Measurements from ENCODE around the gene RASGEF1B.
"Not testable (repeated sequence)": the region's sequence is repeated elsewhere in the genome, so short reads cannot be mapped to it uniquely, and the experiment has no call there.

RASGEF1B gene

DNA sequence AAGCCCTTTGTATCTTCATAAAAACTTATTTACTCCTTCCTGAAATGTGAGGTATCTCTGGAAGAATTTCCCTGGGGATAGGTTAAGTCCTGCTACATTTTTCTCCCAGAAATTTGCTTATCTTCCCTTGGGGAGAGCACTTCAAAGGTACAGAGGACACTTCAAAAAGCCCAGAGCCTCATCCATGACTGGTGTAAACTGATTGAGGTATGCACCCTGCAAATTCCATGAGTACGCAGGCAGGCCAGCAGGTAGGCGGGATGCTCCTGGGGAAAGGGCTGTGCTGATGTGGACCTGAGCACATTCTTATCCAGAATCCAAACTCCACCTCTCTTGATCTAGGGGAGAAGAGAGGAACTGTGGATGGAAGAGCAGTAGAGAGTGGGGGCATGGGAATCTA lies 26.3 kb upstream of the RASGEF1B start:
- no peak for DNase-seq

DNA sequence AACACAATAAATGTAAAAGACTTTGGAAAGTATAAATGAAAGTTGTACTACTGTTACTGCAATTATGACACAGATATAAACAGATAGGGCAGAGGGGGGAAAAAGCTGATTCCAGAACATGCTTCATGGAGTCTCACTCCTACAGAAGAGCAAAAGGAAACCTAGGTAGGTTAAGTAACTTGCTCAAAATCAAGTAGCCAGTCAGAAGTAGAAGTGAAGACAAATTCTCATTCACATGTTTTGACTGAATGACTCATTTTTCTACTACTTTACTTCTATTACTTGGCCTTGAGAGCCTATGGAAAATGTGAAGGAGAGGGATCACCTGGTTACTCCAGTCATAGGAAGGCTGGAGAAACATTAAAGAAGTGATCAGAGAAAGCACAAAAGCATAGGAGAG lies 23.6 kb upstream of the RASGEF1B start:
- no peak for DNase-seq

- no peak for DNase-seq
These were observed 22.3 kb upstream of the RASGEF1B start for GRCh38 chr4:81494031-81494431.

DNA sequence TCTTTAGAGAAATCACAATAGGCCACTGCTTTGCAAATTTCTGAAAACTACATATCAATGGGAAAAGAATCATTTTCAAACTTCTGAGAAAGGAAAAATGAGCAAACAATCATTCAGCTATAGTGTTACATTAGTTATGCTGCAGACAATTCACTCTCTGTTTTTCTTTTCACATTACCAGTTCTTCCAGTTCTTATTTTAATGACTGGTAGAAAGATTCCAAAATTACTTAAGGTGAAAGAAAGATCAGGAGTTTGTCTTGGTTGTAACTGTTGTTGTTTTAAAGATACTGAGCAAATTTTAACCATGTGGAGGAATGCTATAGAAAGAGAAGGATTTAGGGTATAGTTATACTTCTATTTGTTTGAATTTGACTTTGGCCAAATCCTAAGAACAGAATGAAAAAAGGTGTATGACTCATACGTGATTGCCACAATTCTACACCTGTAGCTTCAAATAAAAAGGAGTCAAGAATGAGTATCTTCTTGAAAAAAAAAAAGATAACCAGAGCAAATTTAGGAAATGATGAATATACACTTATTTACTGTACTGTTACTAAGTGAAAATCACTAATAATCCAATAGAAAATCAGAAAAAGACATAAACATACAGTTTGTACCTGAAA lies 21.0 kb upstream of the RASGEF1B start:
- DNase-seq, result no peak

DNA sequence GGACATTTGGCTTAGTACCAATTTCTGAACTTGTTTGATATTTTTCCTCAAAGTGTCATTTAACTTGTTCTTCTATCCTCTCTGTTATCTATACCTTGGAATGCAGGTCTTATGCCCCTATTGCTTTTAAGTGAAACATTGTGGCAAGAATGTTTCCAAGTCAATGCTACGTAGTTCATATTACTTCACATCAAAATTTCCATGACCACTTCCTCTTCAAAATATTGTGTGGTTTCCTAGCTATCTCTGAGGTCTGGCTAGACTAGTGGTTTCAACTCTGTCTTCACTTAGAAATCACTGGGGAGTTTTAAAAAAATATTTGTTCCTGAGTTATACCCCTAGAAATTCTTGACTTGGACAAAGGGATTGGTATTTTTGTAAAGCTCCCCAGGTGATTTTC lies 20.2 kb upstream of the RASGEF1B start:
- no peak for DNase-seq

DNA sequence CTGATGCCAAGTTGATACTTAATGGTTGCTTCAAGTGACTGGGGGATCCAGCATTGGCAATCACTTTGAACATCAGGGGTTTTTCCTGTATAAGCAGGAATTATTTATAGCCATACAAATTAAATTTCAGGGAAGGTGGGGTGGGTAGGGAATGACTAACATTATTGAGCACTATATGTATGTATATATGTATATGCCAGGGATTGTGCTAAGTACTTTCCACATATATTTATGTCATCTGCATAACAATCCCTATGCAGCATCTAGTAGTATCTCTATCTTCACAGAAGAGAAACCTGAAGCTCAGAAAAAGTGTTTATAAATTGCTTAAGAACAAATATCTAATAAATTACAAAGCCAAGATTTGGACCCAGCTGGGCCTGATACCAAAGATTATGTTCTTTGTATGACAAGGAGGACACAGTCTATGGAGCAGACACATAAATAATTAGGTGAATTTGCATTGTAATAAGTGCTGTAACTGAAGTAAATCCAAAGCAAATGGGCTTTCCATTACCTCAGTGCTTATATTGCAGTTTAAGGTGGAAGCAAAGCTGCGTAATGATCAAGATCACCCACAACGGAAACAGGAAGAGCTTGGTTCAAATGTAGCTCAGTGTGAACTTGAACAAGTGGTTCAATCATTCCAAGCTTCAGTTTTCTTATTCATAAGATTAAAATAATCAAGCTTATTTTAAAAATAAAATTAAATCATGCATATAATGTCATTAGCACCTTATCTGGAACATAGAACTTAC lies 18.9 kb upstream of the RASGEF1B start:
- DNase-seq, result no peak

GRCh38 chr4:81486502-81486901 lies 14.8 kb upstream of the RASGEF1B start:
- no peak for DNase-seq

- DNase-seq, result no peak
These were observed 13.7 kb upstream of the RASGEF1B start for GRCh38 chr4:81485310-81485980.

DNA sequence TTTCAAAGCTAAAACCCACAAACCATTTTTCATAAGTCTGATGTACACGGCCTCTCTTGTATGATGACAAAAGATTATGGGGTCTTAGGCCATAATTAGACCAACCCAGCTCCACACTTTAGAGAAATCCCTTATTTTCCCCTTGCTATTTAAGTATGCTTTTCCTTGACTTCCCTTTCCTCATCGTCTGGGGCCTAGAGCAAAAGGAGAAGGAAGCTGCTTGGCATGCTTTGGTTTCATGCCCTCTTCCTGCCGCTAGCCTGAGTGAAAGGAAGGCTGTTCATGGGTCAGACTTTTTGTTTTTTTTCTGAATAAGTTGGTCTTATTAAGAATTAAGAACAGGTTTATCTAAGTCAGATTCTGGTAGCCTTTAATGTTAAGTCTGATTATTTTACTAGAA lies 10.6 kb upstream of the RASGEF1B start:
- no peak for DNase-seq

- DNase-seq, result no peak
These were observed 9.4 kb upstream of the RASGEF1B start for GRCh38 chr4:81481151-81481550.

- DNase-seq, result not testable (repeated sequence)
These were observed 7.9 kb upstream of the RASGEF1B start for GRCh38 chr4:81479573-81479972.

DNA sequence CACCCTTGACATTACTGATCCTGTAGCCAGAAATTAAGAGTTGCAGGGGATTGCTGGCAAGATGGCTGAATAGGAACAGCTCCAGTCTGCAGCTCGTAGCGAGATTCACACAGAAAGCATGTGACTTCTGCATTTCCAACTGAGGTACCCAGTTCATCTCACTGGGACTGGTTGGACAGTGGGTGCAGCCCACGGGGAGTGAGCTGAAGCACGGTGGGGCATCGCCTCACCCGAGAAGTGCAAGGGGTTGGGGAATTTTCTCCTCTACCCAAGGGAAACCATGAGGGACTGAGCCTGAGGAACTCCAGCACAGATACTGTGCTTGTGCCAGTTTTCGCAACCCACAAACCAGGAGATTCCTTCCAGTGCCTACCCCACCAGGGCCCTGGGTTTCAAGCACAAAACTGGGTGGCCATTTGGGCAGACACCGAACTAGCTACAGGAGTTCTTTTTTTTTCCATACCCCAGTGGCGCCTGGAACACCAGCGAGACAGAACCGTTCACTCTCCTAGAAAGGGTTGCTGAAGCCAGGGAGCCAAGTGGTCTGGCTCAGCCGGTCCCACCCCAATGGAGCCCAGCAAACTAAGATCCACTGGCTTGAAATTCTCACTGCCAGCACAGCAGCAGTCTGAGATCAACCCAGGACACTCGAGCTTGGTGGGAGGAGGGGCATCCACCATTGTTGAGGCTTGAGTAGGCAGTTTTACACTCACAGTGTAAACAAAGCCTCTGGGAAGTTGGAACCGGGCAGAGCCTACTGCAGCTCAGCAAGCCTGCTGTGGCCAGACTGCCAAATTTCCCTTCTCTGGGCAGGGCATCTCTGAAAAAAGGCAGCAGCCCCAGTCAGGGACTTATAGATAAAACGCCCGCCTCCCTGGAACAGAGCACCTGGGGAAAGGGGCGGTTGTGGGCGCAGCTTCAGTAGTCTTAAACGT lies 1.9 kb upstream of the RASGEF1B start:
- DNase-seq, result not testable (repeated sequence)

GRCh38 chr4:81472281-81473182 lies 825 bp upstream of the RASGEF1B start:
- DNase-seq, result peak; percentile 17

GRCh38 chr4:81471298-81471587 lies 464 bp downstream of the RASGEF1B start:
- no peak for DNase-seq

DNA sequence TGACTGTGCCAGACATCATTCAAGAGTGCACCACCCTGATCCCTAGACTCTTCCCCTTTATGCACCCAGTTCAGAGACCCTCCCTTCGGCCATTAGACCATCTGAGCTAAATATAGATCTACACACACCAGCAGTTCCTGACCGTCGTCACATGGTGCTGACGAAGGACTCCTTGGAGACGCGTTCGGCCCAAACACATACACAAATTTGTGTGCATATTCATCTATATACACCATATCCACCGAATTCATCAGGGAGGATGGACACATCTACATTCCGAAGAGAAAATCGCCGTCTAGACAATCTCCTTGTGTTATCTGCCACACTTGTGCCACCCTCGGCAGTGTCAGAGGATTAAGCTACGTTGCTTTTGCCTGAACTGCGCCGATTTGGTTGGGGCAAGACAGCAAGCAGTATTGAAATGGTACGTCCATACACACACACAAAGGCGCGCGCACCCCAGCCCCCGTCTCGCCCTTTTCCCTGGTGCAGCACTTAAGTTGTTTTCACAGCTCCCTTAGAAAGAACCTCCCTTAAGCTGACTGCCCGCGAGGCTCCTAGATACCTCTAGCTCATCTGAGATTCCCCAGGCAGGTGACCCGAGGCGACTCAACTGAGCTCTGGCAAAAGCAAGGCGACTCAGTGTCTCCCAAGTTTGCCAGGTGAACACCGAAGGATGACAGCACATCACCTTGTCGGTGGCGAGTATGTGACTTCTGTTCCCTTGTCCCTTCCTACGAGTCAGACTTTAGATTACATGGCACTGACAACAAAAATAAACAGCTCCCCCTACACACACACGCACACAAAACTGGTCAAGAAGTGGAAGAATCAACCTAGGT lies 1.0 kb downstream of the RASGEF1B start:
- DNase-seq, result no peak

GRCh38 chr4:81469781-81470455 lies 1.8 kb downstream of the RASGEF1B start:
- DNase-seq, result no peak

- DNase-seq, result no peak
These were observed 3.0 kb downstream of the RASGEF1B start for GRCh38 chr4:81468678-81469077.

- DNase-seq, result no peak
These were observed 4.1 kb downstream of the RASGEF1B start for GRCh38 chr4:81467672-81467964.

DNA sequence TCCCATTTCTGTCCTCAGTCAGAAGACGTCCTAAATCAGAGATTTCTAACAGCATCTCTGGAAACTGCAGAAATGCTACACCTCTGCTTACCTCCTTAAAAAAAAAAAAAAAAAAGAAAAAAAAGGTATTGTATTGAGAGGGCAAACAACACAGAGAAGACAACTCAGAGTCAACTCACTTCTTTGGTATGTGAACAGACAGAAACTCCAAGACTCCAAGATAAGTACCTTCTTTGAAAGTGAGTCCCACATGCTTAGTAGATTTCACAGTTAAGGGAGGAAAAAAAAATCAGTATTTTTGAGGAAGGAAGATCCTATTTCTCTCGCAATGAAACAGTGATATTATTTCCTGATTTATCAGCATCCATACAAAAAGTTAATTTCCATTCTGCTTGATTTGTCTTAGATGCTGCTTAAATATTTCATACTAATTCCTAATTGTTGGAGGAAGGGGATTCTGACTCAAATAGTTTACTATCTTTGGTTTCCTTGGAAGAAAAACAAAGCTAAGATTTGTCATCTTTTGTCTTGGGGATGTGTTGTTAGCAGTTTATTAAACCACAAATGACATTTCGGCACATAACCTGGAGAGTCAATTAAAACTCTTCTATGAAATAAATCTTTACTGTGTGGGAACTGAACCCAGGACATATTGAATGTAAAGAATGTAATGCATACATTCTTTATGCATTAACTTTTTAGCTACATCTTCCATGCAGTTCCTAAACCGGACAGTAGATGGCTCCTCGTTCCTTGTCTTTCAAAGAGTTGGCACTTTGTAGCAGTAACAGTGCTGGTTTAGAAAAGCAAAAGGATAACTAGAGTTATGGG lies 4.7 kb downstream of the RASGEF1B start:
- DNase-seq, result peak; percentile 77
